GM18861 (cell line): Measurements from ENCODE around the gene TBCEL.
A peak's percentile ranks its signal among the peaks of the same experiment; 100 is the strongest.
"Not testable (repeated sequence)": the region's sequence is repeated elsewhere in the genome, so short reads cannot be mapped to it uniquely, and the experiment has no call there.

Experiments
- ATAC-seq: cut with Tn5 transposase; IDR thresholded peaks from one replicate; pipeline ENCODE4 v1.9.1; 2021; ENCODE audit not compliant: unreplicated experiment

TBCEL gene

GRCh38 chr11:121023848-121024751 lies at the start of gene TBCEL:
TBCEL (plus strand) TSS chr11:121024102; CDS start chr11:121045691, 21,589 bp downstream.
- ATAC-seq, result peak; percentile 88

- ATAC-seq, result no peak
These were observed 49.4 kb upstream of the TBCEL start for GRCh38 chr11:120974466-120974865.

- no peak for ATAC-seq
These were observed 48.9 kb upstream of the TBCEL start for GRCh38 chr11:120974965-120975364.

GRCh38 chr11:120977266-120978137 lies 46.4 kb upstream of the TBCEL start:
- ATAC-seq, result no peak

GRCh38 chr11:120978701-120979100 lies 45.2 kb upstream of the TBCEL start:
- ATAC-seq, result no peak

- ATAC-seq, result no peak
These were observed 38.0 kb upstream of the TBCEL start for GRCh38 chr11:120985718-120986569.

- ATAC-seq, result no peak
These were observed 35.3 kb upstream of the TBCEL start for GRCh38 chr11:120988603-120989002.

GRCh38 chr11:120991830-120992686 lies 31.8 kb upstream of the TBCEL start:
- no peak for ATAC-seq

- ATAC-seq, result no peak
These were observed 29.6 kb upstream of the TBCEL start for GRCh38 chr11:120994091-120994859.

GRCh38 chr11:120995184-120995583 lies 28.7 kb upstream of the TBCEL start:
- no peak for ATAC-seq

GRCh38 chr11:120996973-120997372 lies 26.9 kb upstream of the TBCEL start:
- no peak for ATAC-seq

GRCh38 chr11:120998581-120998980 lies 25.3 kb upstream of the TBCEL start:
- ATAC-seq, result no peak

- ATAC-seq, result no peak
These were observed 19.6 kb upstream of the TBCEL start for GRCh38 chr11:121004206-121004840.

GRCh38 chr11:121006922-121007321 lies 17.0 kb upstream of the TBCEL start:
- ATAC-seq, result no peak

- ATAC-seq, result no peak
These were observed 15.4 kb upstream of the TBCEL start for GRCh38 chr11:121008551-121008950.

GRCh38 chr11:121012091-121012490 lies 11.8 kb upstream of the TBCEL start:
- ATAC-seq, result no peak

GRCh38 chr11:121018746-121019145 lies 5.2 kb upstream of the TBCEL start:
- ATAC-seq, result no peak

GRCh38 chr11:121021718-121022117 lies 2.2 kb upstream of the TBCEL start:
- ATAC-seq, result not testable (repeated sequence)

GRCh38 chr11:121024989-121025388 lies 1.1 kb downstream of the TBCEL start:
- no peak for ATAC-seq
